ENCODE results near the gene PLAAT2. TPM values are rescaled to one million over a fixed set of nuclear protein-coding genes. Genes with fewer than 3 reads are reported as not detected.

The PLAAT2 gene
- polyA plus RNA-seq, 1 of the 3 experiments (the other 2 are of a cell fraction): 0.53 TPM

- H3K79me2 ChIP-seq (ENCODE audit: insufficient read depth): no peaks in the 10 kb centered on the region
- H3K4me3 ChIP-seq (ENCODE audit: low read depth in 2 of 2, low read length in 1 of 2): no peak overlapping the region
- peak overlapping the region in 1 of 2 experiments; percentile 44; a peak in 1 of 4 replicates for H3K27ac ChIP-seq (ENCODE audit: low read depth in 2 of 2, low read length in 1 of 2)
- 85% methylated on average over 4 of the region's 4 CpGs for WGBS (ENCODE audit: low lambda C conversion rate)
- no peaks in the 10 kb centered on the region for H3K27me3 ChIP-seq (ENCODE audit: insufficient read depth)
- peak; percentile 44 for DNase-seq
- H2AFZ ChIP-seq (ENCODE audit: low read depth): no peak overlapping the region
- H3K4me1 ChIP-seq (ENCODE audit: control insufficient read depth in 1 of 2, insufficient read depth in 2 of 2, low read depth in 1 of 2, low read length in 1 of 2): peaks cover 14 to 15% of the 10 kb centered on the region in 2 experiments
- ChIA-PET POLR2A (no interaction called here), CTCF (interaction anchor here (0.9 to 1.6 kb wide), 3 partner anchors 26 to 130 kb away, joined by 3 to 4 read pairs (median 4); no protein-coding TSS in a partner anchor)
- H3F3A ChIP-seq (replicated peaks; ENCODE audit: insufficient read depth): peaks cover 7% of the 10 kb centered on the region
- no peak overlapping the region for H3K9ac ChIP-seq
- TF ChIP-seq JUND (IDR thresholded peaks at IDR 0.05): no peak
- TF ChIP-seq TAF1 (IDR thresholded peaks at IDR 0.05; ENCODE audit: borderline replicate concordance, low read depth, low read length): no peak
- no peak for TF ChIP-seq USF2 (IDR thresholded peaks at IDR 0.05; ENCODE audit: borderline replicate concordance, low read depth, low read length)
- TF ChIP-seq ELF1 (IDR thresholded peaks at IDR 0.05): no peak
- TF ChIP-seq CTCF (IDR thresholded peaks at IDR 0.05): no peak
- TF ChIP-seq GABPA (IDR thresholded peaks at IDR 0.05; ENCODE audit: low read depth): no peak
- TF ChIP-seq ZBTB33 (IDR thresholded peaks at IDR 0.05; ENCODE audit: borderline replicate concordance, low read depth): no peak
- TF ChIP-seq TEAD4 (IDR thresholded peaks at IDR 0.05; ENCODE audit: borderline replicate concordance, insufficient read depth): no peak
- TF ChIP-seq POLR2AphosphoS5 (IDR thresholded peaks at IDR 0.05; ENCODE audit: low read depth, low read length): no peak
- TF ChIP-seq FOXM1 (IDR thresholded peaks at IDR 0.05; ENCODE audit: low read depth): no peak
- no peak for TF ChIP-seq NRF1 (IDR thresholded peaks at IDR 0.05; ENCODE audit: low read depth, low read length)
- no peak for TF ChIP-seq USF1 (IDR thresholded peaks at IDR 0.05; ENCODE audit: borderline replicate concordance, low read depth)
- TF ChIP-seq RCOR1 (IDR thresholded peaks at IDR 0.05; ENCODE audit: low read length): no peak
- no peak for TF ChIP-seq IRF3 (IDR thresholded peaks at IDR 0.05; ENCODE audit: low read depth, low read length)
- TF ChIP-seq RAD21 (IDR thresholded peaks at IDR 0.05; ENCODE audit: low read length): no peak
- no peaks in the 10 kb centered on the region for H3K9me2 ChIP-seq
- no peaks in the 10 kb centered on the region for H3K36me3 ChIP-seq (replicated peaks in 1 of 2; ENCODE audit: control insufficient read depth in 1 of 2, insufficient read depth in 2 of 2, low read length in 1 of 2)
- no peaks in the 10 kb centered on the region for H3K9me3 ChIP-seq
- H3K4me2 ChIP-seq: no peak overlapping the region
- H4K20me1 ChIP-seq (ENCODE audit: insufficient read depth): no peaks in the 10 kb centered on the region
Observed at GRCh38 chr11:63609536-63609935, 46.4 kb upstream of the PLAAT2 start.
